ENCODE results near the gene PFKFB1.

The PFKFB1 gene

DNA sequence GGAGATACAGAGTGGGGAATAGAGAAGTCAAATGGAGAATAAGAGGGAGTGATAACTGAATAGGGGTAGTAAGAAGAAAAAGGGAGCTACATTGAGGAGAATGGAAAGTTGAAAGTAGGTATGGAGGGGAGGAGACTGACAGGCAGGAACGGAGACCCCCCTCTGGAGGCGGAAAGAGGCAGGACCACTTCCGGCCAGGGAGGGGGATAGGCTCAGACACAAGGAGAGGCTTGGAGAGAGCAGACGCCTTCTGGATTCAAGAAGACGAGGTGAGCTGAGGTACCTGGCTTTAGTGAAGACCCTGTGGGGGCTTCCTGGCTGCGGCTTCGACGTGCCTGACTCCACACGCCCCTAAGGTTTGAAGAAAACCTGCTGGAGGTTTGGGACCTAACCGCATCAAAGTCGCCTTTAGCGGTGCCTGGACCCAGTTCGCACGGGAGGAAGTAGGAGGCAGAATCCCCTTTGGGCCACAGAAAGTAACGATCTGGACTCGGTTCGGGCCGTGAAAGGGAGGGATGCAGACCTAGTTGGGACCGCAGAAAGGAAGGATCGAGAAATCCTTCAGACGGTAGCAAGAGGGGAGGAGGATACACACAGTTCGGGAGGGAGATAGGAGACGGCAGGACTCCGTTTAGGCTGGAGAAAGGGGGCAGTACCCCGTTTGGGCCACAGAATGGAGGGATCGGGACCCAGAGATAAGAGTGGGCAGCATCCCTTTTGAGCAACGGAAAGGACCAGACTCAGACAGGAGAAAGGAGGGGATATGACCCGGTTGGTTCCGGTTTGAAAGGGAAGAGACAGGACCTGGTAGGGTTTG is 73.2 kb downstream of the PFKFB1 start, which contains the start of gene TRO:
Gene TRO, plus strand, starts transcription at position 215 of the 817 bp plus-strand sequence. CDS start 1,423 bp downstream, outside the sequence.
- peak; percentile 12 for TF ChIP-seq CTCF (IDR thresholded peaks at IDR 0.05; ENCODE audit: low read depth, low read length, missing control alignments)
- no peak for DNase-seq (ENCODE audit: extremely low read depth, low read depth)
- peak within 1 kb of the TSS; percentile 56 for H3K4me3 ChIP-seq (replicated peaks; ENCODE audit: low read depth, low read length)

DNA sequence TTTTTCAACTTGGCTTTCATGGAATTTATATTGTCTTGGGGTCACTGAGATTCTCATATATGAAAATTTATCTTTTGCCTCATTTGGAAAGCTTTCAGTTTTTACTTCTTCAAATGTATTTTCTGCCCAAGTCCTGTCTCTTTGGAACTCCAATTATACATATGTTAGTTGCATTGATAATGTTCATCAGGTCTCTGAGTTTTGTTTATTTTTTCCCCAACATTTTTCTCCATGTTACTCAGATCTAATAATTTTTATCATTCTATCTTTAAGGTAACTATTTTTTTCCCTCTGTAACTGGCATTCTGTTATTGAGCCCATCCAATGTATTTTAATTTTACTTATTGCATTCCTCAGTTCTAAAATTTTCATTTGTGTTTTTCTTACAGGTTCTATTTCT is 84.0 kb downstream of the PFKFB1 start:
- no peak for TF ChIP-seq CTCF (IDR thresholded peaks at IDR 0.05; ENCODE audit: low read depth, low read length, missing control alignments)
- H3K4me3 ChIP-seq (replicated peaks; ENCODE audit: low read depth, low read length), result no peak overlapping the region
- DNase-seq (ENCODE audit: extremely low read depth, low read depth), result no peak

DNA sequence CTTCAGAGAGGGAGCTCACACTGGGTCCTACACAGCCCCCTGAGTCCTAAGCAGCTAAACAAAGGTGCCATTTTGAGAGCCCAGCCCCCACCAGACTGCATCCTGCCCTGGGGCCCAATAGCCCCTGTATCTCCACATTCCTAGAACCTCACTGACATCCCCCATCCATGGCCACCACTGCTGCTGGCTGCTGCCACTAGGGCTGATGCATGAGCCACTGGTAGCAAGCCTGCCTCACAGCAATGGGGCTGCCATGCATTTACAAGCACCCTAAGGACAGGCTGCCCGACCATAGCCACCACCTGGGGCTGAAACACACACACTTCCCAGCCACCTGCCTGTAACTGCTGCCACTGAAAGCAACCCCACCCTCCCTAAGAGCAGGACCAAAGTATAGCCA is 99.8 kb downstream of the PFKFB1 start:
- no peak for DNase-seq (ENCODE audit: extremely low read depth, low read depth)
- no peak overlapping the region for H3K4me3 ChIP-seq (replicated peaks; ENCODE audit: low read depth, low read length)
- no peak for TF ChIP-seq CTCF (IDR thresholded peaks at IDR 0.05; ENCODE audit: low read depth, low read length, missing control alignments)

- no peak for DNase-seq (ENCODE audit: extremely low read depth, low read depth)
- peak; percentile 31 for TF ChIP-seq CTCF (IDR thresholded peaks at IDR 0.05; ENCODE audit: low read depth, low read length, missing control alignments)
- no peak overlapping the region for H3K4me3 ChIP-seq (replicated peaks; ENCODE audit: low read depth, low read length)
Observed at GRCh38 chrX:54891573-54891972, 102.4 kb downstream of the PFKFB1 start.

DNA sequence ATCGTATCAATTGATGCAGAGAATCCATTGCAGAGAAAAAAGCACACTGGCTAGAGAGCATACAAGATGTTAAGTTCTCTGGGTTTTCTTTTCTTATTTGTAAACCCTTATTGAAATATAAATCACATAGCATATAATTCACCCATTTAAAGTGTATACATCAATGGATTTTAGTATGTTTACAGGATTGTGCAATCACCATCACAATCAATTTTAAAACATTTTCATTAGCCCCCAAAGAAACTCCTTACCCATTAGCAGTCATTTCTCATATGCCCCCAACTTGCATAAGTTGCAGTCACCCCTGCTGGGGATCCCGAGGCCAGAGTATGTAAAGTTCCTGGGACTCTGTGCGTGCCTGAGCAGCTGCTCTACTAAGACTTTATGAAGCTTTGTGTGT is 108.2 kb downstream of the PFKFB1 start:
- no peak overlapping the region for H3K4me3 ChIP-seq (replicated peaks; ENCODE audit: low read depth, low read length)
- TF ChIP-seq CTCF (IDR thresholded peaks at IDR 0.05; ENCODE audit: low read depth, low read length, missing control alignments), result no peak
- DNase-seq (ENCODE audit: extremely low read depth, low read depth), result no peak
